ENCODE data around the gene ENOX1. TPM values are rescaled to one million over a fixed set of nuclear protein-coding genes. Genes with fewer than 3 reads are reported as not detected.

The ENOX1 gene
- total RNA-seq, 6 experiments from 2014 or later = 0.50 to 3.2 (median 0.64) TPM

GRCh38 chr13:43464578-43465264 is 322.1 kb downstream of the ENOX1 start:
- no peaks in the 10 kb centered on the region for H3K36me3 Mint-ChIP-seq (ENCODE audit: low read depth)
- no peak overlapping the region for H3K27ac Mint-ChIP-seq
- no peaks in the 10 kb centered on the region for H3K4me1 Mint-ChIP-seq (ENCODE audit: low read depth)
- no peak for TF ChIP-seq CTCF (IDR thresholded peaks at IDR 0.05)
- H3K9me3 Mint-ChIP-seq = no peaks in the 10 kb centered on the region
- peaks cover 3% of the 10 kb centered on the region; the same call in 1 of the 2 replicates for H3K27me3 Mint-ChIP-seq (ENCODE audit: insufficient read depth)
- DNase-seq = no peak
- no peak overlapping the region for H3K4me3 Mint-ChIP-seq

- peaks cover 9% of the 10 kb centered on the region for H3K27me3 Mint-ChIP-seq (ENCODE audit: insufficient read depth)
- H3K27ac Mint-ChIP-seq = no peak overlapping the region
- no peaks in the 10 kb centered on the region for H3K9me3 Mint-ChIP-seq
- no peaks in the 10 kb centered on the region for H3K36me3 Mint-ChIP-seq (ENCODE audit: low read depth)
- no peak for DNase-seq
- H3K4me3 Mint-ChIP-seq = no peak overlapping the region
- no peak for TF ChIP-seq CTCF (IDR thresholded peaks at IDR 0.05)
- H3K4me1 Mint-ChIP-seq (ENCODE audit: low read depth) = no peaks in the 10 kb centered on the region; the same call in 1 of the 2 replicates
Measured at GRCh38 chr13:43448605-43449336, 338.0 kb downstream of the ENOX1 start.

GRCh38 chr13:43446126-43446525 is 340.6 kb downstream of the ENOX1 start:
- H3K27me3 Mint-ChIP-seq (ENCODE audit: insufficient read depth) = peaks cover 9% of the 10 kb centered on the region
- no peaks in the 10 kb centered on the region for H3K36me3 Mint-ChIP-seq (ENCODE audit: low read depth)
- DNase-seq = no peak
- no peaks in the 10 kb centered on the region; the same call in 1 of the 2 replicates for H3K4me1 Mint-ChIP-seq (ENCODE audit: low read depth)
- no peaks in the 10 kb centered on the region for H3K9me3 Mint-ChIP-seq
- no peak overlapping the region for H3K27ac Mint-ChIP-seq
- no peak for TF ChIP-seq CTCF (IDR thresholded peaks at IDR 0.05)
- no peak overlapping the region for H3K4me3 Mint-ChIP-seq

- no peak for DNase-seq
- H3K4me3 Mint-ChIP-seq = no peak overlapping the region
- no peak overlapping the region for H3K27ac Mint-ChIP-seq
- no peaks in the 10 kb centered on the region; the same call in 1 of the 2 replicates for H3K4me1 Mint-ChIP-seq (ENCODE audit: low read depth)
- peaks cover 9% of the 10 kb centered on the region for H3K27me3 Mint-ChIP-seq (ENCODE audit: insufficient read depth)
- H3K36me3 Mint-ChIP-seq (ENCODE audit: low read depth) = no peaks in the 10 kb centered on the region
- H3K9me3 Mint-ChIP-seq = no peaks in the 10 kb centered on the region
- no peak for TF ChIP-seq CTCF (IDR thresholded peaks at IDR 0.05)
Measured at GRCh38 chr13:43445668-43446067, 341.1 kb downstream of the ENOX1 start.

GRCh38 chr13:43444081-43444480 is 342.7 kb downstream of the ENOX1 start:
- Mint-ChIP-seq H3K9me3 (no peaks in the 10 kb centered on the region), H3K36me3 (ENCODE audit: low read depth) (no peaks in the 10 kb centered on the region)
- TF ChIP-seq CTCF (IDR thresholded peaks at IDR 0.05) = no peak

More at GRCh38 chr13:43444081-43444480, 342.7 kb downstream of the ENOX1 start:
- Mint-ChIP-seq H3K4me3 (no peak overlapping the region), H3K27ac (no peak overlapping the region), H3K27me3 (ENCODE audit: insufficient read depth) (peaks cover 9% of the 10 kb centered on the region), H3K4me1 (ENCODE audit: low read depth) (no peaks in the 10 kb centered on the region; the same call in 1 of the 2 replicates)
- DNase-seq = no peak
